Mucosa of rectum (tissue), 2 donors: ENCODE data around the gene MYLK.

ENCODE experiments used
- H3K27ac ChIP-seq, 2 donors: one replicate each; pipeline ENCODE4 v1.7.0; 2013; ENCODE audit warnings: inconsistent platforms in 2 of 2, low read depth in 2 of 2, low read length in 2 of 2
- H3K27me3 ChIP-seq, 2 donors: one replicate each; pipeline ENCODE4 v1.7.0; 2013; ENCODE audit warnings: low read length in 2 of 2; ENCODE audit not compliant: control insufficient read depth in 2 of 2, insufficient read depth in 2 of 2
- H3K36me3 ChIP-seq, 2 donors: one replicate each; pipeline ENCODE4 v1.7.0; 2013; ENCODE audit warnings: low read length in 2 of 2; ENCODE audit not compliant: control insufficient read depth in 2 of 2, insufficient read depth in 2 of 2
- H3K4me1 ChIP-seq, 2 donors: one replicate each; pipeline ENCODE4 v1.7.0; 2013; ENCODE audit warnings: low read length in 2 of 2, mild to moderate bottlenecking in 1 of 2; ENCODE audit not compliant: control insufficient read depth in 2 of 2, insufficient read depth in 2 of 2
- H3K4me3 ChIP-seq, 2 donors: one replicate each; pipeline ENCODE4 v1.7.0; 2013; ENCODE audit warnings: low read length in 2 of 2
- H3K9ac ChIP-seq, 2 donors: one replicate each; pipeline ENCODE4 v1.7.0; 2013; ENCODE audit warnings: low read length in 2 of 2, low read depth in 1 of 2, mild to moderate bottlenecking in 1 of 2
- H3K9me3 ChIP-seq, 2 donors: one replicate each; pipeline ENCODE4 v1.7.0; 2013; ENCODE audit warnings: low read length in 2 of 2; ENCODE audit not compliant: control insufficient read depth in 2 of 2
- donor health status: healthy.
- donor health status: Normal muscosa, but diverticular disease.

MYLK gene

GRCh38 chr3:123735456-123735855 is 148.7 kb downstream of the MYLK start:
- Histone ChIP-seq H3K4me3 (no peak overlapping the region), H3K27me3 (no peaks in the 10 kb centered on the region), H3K36me3 (no peaks in the 10 kb centered on the region), H3K9me3 (no peaks in the 10 kb centered on the region), H3K4me1 (peaks cover 1 to 11% of the 10 kb centered on the region in 2 donors), H3K9ac (no peak overlapping the region), H3K27ac (no peak overlapping the region)

- Histone ChIP-seq H3K36me3 (no peaks in the 10 kb centered on the region), H3K27me3 (no peaks in the 10 kb centered on the region), H3K27ac (no peak overlapping the region), H3K9me3 (no peaks in the 10 kb centered on the region), H3K4me3 (no peak overlapping the region), H3K4me1 (peaks cover 0 to 2% of the 10 kb centered on the region in 2 donors), H3K9ac (no peak overlapping the region)
Observed at GRCh38 chr3:123734527-123734902, 149.6 kb downstream of the MYLK start.

- no peaks in the 10 kb centered on the region for H3K4me1 ChIP-seq
- H3K27ac ChIP-seq, result no peak overlapping the region
- no peaks in the 10 kb centered on the region for H3K27me3 ChIP-seq
- H3K9me3 ChIP-seq, result no peaks in the 10 kb centered on the region
- H3K36me3 ChIP-seq, result no peaks in the 10 kb centered on the region
- no peak overlapping the region for H3K4me3 ChIP-seq
- H3K9ac ChIP-seq, result no peak overlapping the region
Observed at GRCh38 chr3:123733805-123734526, 150.2 kb downstream of the MYLK start.

GRCh38 chr3:123733341-123733740 is 150.8 kb downstream of the MYLK start:
- Histone ChIP-seq H3K9me3 (no peaks in the 10 kb centered on the region), H3K4me1 (no peaks in the 10 kb centered on the region), H3K36me3 (no peaks in the 10 kb centered on the region), H3K27me3 (no peaks in the 10 kb centered on the region), H3K27ac (no peak overlapping the region), H3K9ac (no peak overlapping the region), H3K4me3 (no peak overlapping the region)

- H3K9ac ChIP-seq, result no peak overlapping the region
- no peaks in the 10 kb centered on the region for H3K36me3 ChIP-seq
- no peaks in the 10 kb centered on the region for H3K27me3 ChIP-seq
- H3K9me3 ChIP-seq, result no peaks in the 10 kb centered on the region
- H3K4me3 ChIP-seq, result no peak overlapping the region
- no peak overlapping the region for H3K27ac ChIP-seq
- no peaks in the 10 kb centered on the region for H3K4me1 ChIP-seq
Observed at GRCh38 chr3:123732447-123732846, 151.7 kb downstream of the MYLK start.

GRCh38 chr3:123730829-123731228 is 153.3 kb downstream of the MYLK start:
- Histone ChIP-seq H3K9me3 (no peaks in the 10 kb centered on the region), H3K27ac (no peak overlapping the region), H3K27me3 (no peaks in the 10 kb centered on the region)

GRCh38 chr3:123728991-123729390 is 155.1 kb downstream of the MYLK start:
- Histone ChIP-seq H3K27ac (no peak overlapping the region), H3K4me1 (no peaks in the 10 kb centered on the region), H3K36me3 (no peaks in the 10 kb centered on the region), H3K4me3 (no peak overlapping the region), H3K9me3 (no peaks in the 10 kb centered on the region), H3K27me3 (no peaks in the 10 kb centered on the region), H3K9ac (no peak overlapping the region)

More at GRCh38 chr3:123730829-123731228, 153.3 kb downstream of the MYLK start:
- Histone ChIP-seq H3K4me1 (no peaks in the 10 kb centered on the region), H3K9ac (no peak overlapping the region), H3K36me3 (no peaks in the 10 kb centered on the region), H3K4me3 (no peak overlapping the region)

- H3K4me1 ChIP-seq, result no peaks in the 10 kb centered on the region
- H3K9me3 ChIP-seq, result no peaks in the 10 kb centered on the region
- H3K27ac ChIP-seq, result no peak overlapping the region
- H3K36me3 ChIP-seq, result no peaks in the 10 kb centered on the region
- no peak overlapping the region for H3K9ac ChIP-seq
- H3K4me3 ChIP-seq, result no peak overlapping the region
- H3K27me3 ChIP-seq, result no peaks in the 10 kb centered on the region
Observed at GRCh38 chr3:123728014-123728413, 156.1 kb downstream of the MYLK start.

- no peaks in the 10 kb centered on the region for H3K9me3 ChIP-seq
- H3K4me3 ChIP-seq, result no peak overlapping the region
- H3K27ac ChIP-seq, result no peak overlapping the region
- H3K36me3 ChIP-seq, result peaks cover 0 to 4% of the 10 kb centered on the region in 2 donors
- H3K9ac ChIP-seq, result no peak overlapping the region
- H3K27me3 ChIP-seq, result no peaks in the 10 kb centered on the region
- H3K4me1 ChIP-seq, result no peaks in the 10 kb centered on the region
Observed at GRCh38 chr3:123725652-123726400, 158.3 kb downstream of the MYLK start.

- Histone ChIP-seq H3K36me3 (peaks cover 0 to 4% of the 10 kb centered on the region in 2 donors), H3K27me3 (no peaks in the 10 kb centered on the region), H3K9ac (no peak overlapping the region), H3K9me3 (no peaks in the 10 kb centered on the region), H3K27ac (no peak overlapping the region), H3K4me3 (no peak overlapping the region), H3K4me1 (peaks cover 0 to 2% of the 10 kb centered on the region in 2 donors)
Observed at GRCh38 chr3:123724306-123724705, 159.8 kb downstream of the MYLK start.
